HepG2 (cell line): ENCODE data around the gene NUDT21. TPM values are rescaled to one million over a fixed set of nuclear protein-coding genes. Genes with fewer than 3 reads are reported as not detected.

Experiments
- ESRRA ChIP-seq: sonication (generic); formaldehyde crosslinking; IDR thresholded peaks from 2 replicates; pipeline ENCODE4 v1.5.1; 2020; ENCODE audit warnings: mild to moderate bottlenecking, low read depth, missing genetic modification reagents
- GTF3A ChIP-seq: sonication (generic); formaldehyde crosslinking; conservative IDR thresholded peaks from 2 replicates; pipeline ENCODE4 v1.4.0; 2020; ENCODE audit warnings: mild to moderate bottlenecking, missing genetic modification reagents
- HOXA5 ChIP-seq: sonication (generic); formaldehyde crosslinking; IDR thresholded peaks from 2 replicates; pipeline ENCODE4 v1.4.0; 2020; ENCODE audit warnings: missing genetic modification reagents
- HOXD1 ChIP-seq: sonication (generic); formaldehyde crosslinking; IDR thresholded peaks from 2 replicates; pipeline ENCODE4 v1.5.0; 2020; ENCODE audit warnings: missing genetic modification reagents
- SMAD9 ChIP-seq: sonication (generic); formaldehyde crosslinking; IDR thresholded peaks from 2 replicates; pipeline ENCODE4 v1.5.1; 2020; ENCODE audit warnings: mild to moderate bottlenecking, missing genetic modification reagents
- SUZ12 ChIP-seq: fragments of 150-350 bp; IDR thresholded peaks from 2 replicates; pipeline ENCODE4 v1.6.1; 2014; ENCODE audit warnings: low read depth, low read length
- ZBTB3 ChIP-seq: sonication (generic); formaldehyde crosslinking; IDR thresholded peaks from 2 replicates; pipeline ENCODE4 v1.4.0; 2020; ENCODE audit warnings: low read depth, mild to moderate bottlenecking, moderate library complexity, missing genetic modification reagents, borderline replicate concordance
- ZHX1 ChIP-seq: sonication (generic); formaldehyde crosslinking; IDR thresholded peaks from 2 replicates; pipeline ENCODE4 v1.8.1; 2022; ENCODE audit warnings: low read depth, mild to moderate bottlenecking, missing genetic modification reagents
- ZNF10 ChIP-seq: sonication (generic); formaldehyde crosslinking; IDR thresholded peaks from 2 replicates; pipeline ENCODE4 v1.4.0; 2020; ENCODE audit warnings: mild to moderate bottlenecking, low read depth, missing genetic modification reagents, borderline replicate concordance
- ZNF383 ChIP-seq: sonication (generic); formaldehyde crosslinking; IDR thresholded peaks from 2 replicates; pipeline ENCODE4 v1.4.0; 2020; ENCODE audit warnings: missing genetic modification reagents, mild to moderate bottlenecking, borderline replicate concordance
- ZNF570 ChIP-seq: sonication (generic); formaldehyde crosslinking; IDR thresholded peaks from 2 replicates; pipeline ENCODE4 v1.4.0; 2020; ENCODE audit warnings: mild to moderate bottlenecking, missing genetic modification reagents, borderline replicate concordance
- ZNF660 ChIP-seq: sonication (generic); formaldehyde crosslinking; IDR thresholded peaks from 2 replicates; pipeline ENCODE4 v1.5.1; 2020; ENCODE audit warnings: mild to moderate bottlenecking, low read depth, missing genetic modification reagents, borderline replicate concordance
- ZNF768 ChIP-seq: sonication (generic); formaldehyde crosslinking; IDR thresholded peaks from 2 replicates; pipeline ENCODE4 v1.4.0; 2020; ENCODE audit warnings: missing genetic modification reagents
- ZNF773 ChIP-seq: sonication (generic); formaldehyde crosslinking; IDR thresholded peaks from 2 replicates; pipeline ENCODE4 v1.4.0; 2020; ENCODE audit warnings: missing genetic modification reagents, borderline replicate concordance
- ZNF775 ChIP-seq: sonication (generic); formaldehyde crosslinking; IDR thresholded peaks from 2 replicates; pipeline ENCODE4 v1.4.0; 2020; ENCODE audit warnings: missing genetic modification reagents, mild to moderate bottlenecking, moderate library complexity, borderline replicate concordance
- ZNF776 ChIP-seq: sonication (generic); formaldehyde crosslinking; IDR thresholded peaks from 2 replicates; pipeline ENCODE4 v1.4.0; 2020; ENCODE audit warnings: mild to moderate bottlenecking, missing genetic modification reagents
- ZNF891 ChIP-seq: sonication (generic); formaldehyde crosslinking; IDR thresholded peaks from 2 replicates; pipeline ENCODE4 v1.5.0; 2020; ENCODE audit warnings: mild to moderate bottlenecking, missing genetic modification reagents
- polyA plus RNA-seq, 8 experiments: library from polyadenylated mRNA; depleted of rRNA in 3 of 8; stranded (reverse) in 7 of 8; unstranded in 1 of 8; fragments of >200 nt; fragmentation: Illumina TruSeq in 4 of 8; extraction: Trizol in 4 of 8; gene quantifications; 2 replicates each; pipeline versions ENCODE4 v1.2.1 to v1.2.3, GENCODE V29; 2011 to 2016; ENCODE audit warnings: low read depth in 4 of 8, missing spikeins in 1 of 8, mixed read lengths in 1 of 8; ENCODE audit not compliant: insufficient read depth in 1 of 8
- total RNA-seq, 5 experiments: library from RNA; depleted of rRNA; stranded (reverse); fragments of >200 nt; fragmentation: Illumina TruSeq; extraction: Trizol; gene quantifications; 2 replicates each; pipeline ENCODE4 v1.2.3, GENCODE V29; 2016; ENCODE audit warnings: low read depth in 1 of 5
- TF ChIP-seq, protein P1 (sequence below), 2 experiments: sonication (generic) in 1 of 2; formaldehyde crosslinking in 1 of 2; IDR thresholded peaks; 2 replicates each; pipeline versions ENCODE4 v1.6.1 to v1.9.0; 2014 to 2022; ENCODE audit warnings: antibody characterized with exemption in 1 of 2, borderline replicate concordance in 1 of 2, inconsistent platforms in 1 of 2, low read depth in 1 of 2, missing genetic modification reagents in 1 of 2
- TF ChIP-seq, protein P2 (sequence below): IDR thresholded peaks from 2 replicates; pipeline ENCODE4 v1.6.1; 2012; ENCODE audit warnings: low read depth, low read length, improper control_type of control experiment

The NUDT21 gene
- total and polyA plus RNA-seq, 2 of the 13 experiments (the other 11 are each of a cell fraction or from before 2014, with no cell fraction given) = 177 to 210 TPM

- TF ChIP-seq, protein P1, sequence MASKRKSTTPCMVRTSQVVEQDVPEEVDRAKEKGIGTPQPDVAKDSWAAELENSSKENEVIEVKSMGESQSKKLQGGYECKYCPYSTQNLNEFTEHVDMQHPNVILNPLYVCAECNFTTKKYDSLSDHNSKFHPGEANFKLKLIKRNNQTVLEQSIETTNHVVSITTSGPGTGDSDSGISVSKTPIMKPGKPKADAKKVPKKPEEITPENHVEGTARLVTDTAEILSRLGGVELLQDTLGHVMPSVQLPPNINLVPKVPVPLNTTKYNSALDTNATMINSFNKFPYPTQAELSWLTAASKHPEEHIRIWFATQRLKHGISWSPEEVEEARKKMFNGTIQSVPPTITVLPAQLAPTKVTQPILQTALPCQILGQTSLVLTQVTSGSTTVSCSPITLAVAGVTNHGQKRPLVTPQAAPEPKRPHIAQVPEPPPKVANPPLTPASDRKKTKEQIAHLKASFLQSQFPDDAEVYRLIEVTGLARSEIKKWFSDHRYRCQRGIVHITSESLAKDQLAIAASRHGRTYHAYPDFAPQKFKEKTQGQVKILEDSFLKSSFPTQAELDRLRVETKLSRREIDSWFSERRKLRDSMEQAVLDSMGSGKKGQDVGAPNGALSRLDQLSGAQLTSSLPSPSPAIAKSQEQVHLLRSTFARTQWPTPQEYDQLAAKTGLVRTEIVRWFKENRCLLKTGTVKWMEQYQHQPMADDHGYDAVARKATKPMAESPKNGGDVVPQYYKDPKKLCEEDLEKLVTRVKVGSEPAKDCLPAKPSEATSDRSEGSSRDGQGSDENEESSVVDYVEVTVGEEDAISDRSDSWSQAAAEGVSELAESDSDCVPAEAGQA (IDR thresholded peaks at IDR 0.05; ENCODE audit: low read depth) = no peak
- TF ChIP-seq, protein P1 (CRISPR knock-in tag; IDR thresholded peaks at IDR 0.05; ENCODE audit: borderline replicate concordance) = no peak
- TF ChIP-seq ZNF776 = 0 out of 2 replicates have a peak, but pooled peaks have one; percentile 68
- no peak for TF ChIP-seq SMAD9
- no peak for TF ChIP-seq HOXD1 (CRISPR knock-in tag)
- TF ChIP-seq SUZ12 = no peak
- TF ChIP-seq GTF3A (CRISPR knock-in tag) = no peak; the same call in 1 of the 2 replicates
- TF ChIP-seq ZNF773 (CRISPR knock-in tag) = 0 out of 2 replicates have a peak, but pooled peaks have one; percentile 19
- TF ChIP-seq ZNF768 (CRISPR knock-in tag) = 0 out of 2 replicates have a peak, but pooled peaks have one; percentile 7
- no peak for TF ChIP-seq ESRRA (CRISPR knock-in tag)
- no peak for TF ChIP-seq ZNF891 (CRISPR knock-in tag)
- TF ChIP-seq ZNF570 (CRISPR knock-in tag) = no peak
- 0 out of 2 replicates have a peak, but pooled peaks have one; percentile 39 for TF ChIP-seq ZHX1 (CRISPR knock-in tag)
- no peak for TF ChIP-seq ZNF10 (CRISPR knock-in tag)
- no peak; the same call in 1 of the 2 replicates for TF ChIP-seq ZBTB3 (CRISPR knock-in tag)
- TF ChIP-seq ZNF775 (CRISPR knock-in tag) = no peak
- TF ChIP-seq ZNF383 = no peak
- no peak for TF ChIP-seq HOXA5 (CRISPR knock-in tag)
- no peak for TF ChIP-seq ZNF660 (CRISPR knock-in tag)
- TF ChIP-seq, protein P2, sequence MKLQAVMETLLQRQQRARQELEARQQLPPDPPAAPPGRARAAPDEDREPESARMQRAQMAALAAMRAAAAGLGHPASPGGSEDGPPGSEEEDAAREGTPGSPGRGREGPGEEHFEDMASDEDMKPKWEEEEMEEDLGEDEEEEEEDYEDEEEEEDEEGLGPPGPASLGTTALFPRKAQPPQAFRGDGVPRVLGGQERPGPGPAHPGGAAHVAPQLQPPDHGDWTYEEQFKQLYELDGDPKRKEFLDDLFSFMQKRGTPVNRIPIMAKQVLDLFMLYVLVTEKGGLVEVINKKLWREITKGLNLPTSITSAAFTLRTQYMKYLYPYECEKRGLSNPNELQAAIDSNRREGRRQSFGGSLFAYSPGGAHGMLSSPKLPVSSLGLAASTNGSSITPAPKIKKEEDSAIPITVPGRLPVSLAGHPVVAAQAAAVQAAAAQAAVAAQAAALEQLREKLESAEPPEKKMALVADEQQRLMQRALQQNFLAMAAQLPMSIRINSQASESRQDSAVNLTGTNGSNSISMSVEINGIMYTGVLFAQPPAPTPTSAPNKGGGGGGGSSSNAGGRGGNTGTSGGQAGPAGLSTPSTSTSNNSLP = no peak
Measured at GRCh38 chr16:56424791-56425438, 26.2 kb downstream of the NUDT21 start (continued).
